ENCODE results near the gene STRN. TPM values are rescaled to one million over a fixed set of nuclear protein-coding genes. Genes with fewer than 3 reads are reported as not detected.
A peak's percentile ranks its signal among the peaks of the same experiment; 100 is the strongest.

Gene STRN
- total and polyA plus RNA-seq, 9 of the 15 experiments (the other 6 are each of a cell fraction or from before 2014, with no cell fraction given) = 1.3 to 31.2 (median 20.0) TPM

GRCh38 chr2:36902385-36903120 is 63.8 kb downstream of the STRN start:
- H3K4me1 ChIP-seq (replicated peaks in 1 of 2; ENCODE audit: control insufficient read depth in 2 of 2, insufficient read depth in 2 of 2, low read length in 2 of 2) = no peaks in the 10 kb centered on the region
- no peaks in the 10 kb centered on the region for H4K20me1 ChIP-seq (replicated peaks; ENCODE audit: control insufficient read depth, insufficient read depth, low read length)
- ATAC-seq = no peak
- DNase-seq (ENCODE audit: extremely low read depth in 1 of 4, low spot score in 3 of 4) = no peak
- no peak for FAIRE-seq
- H3K9me3 ChIP-seq (replicated peaks; ENCODE audit: control insufficient read depth, insufficient read depth, low read depth, low read length) = no peaks in the 10 kb centered on the region
- ChIA-PET POLR2A (interaction anchor here (1.0 to 1.5 kb wide), 2 partner anchors 10 to 23 kb away, joined by 3 to 5 read pairs; no protein-coding TSS in a partner anchor), CTCF (ENCODE audit: low intra/inter-chr PET ratio) (no interaction called here)
- H3K9me1 ChIP-seq (ENCODE audit: control insufficient read depth, insufficient read depth, low read length) = no peaks in the 10 kb centered on the region
- no peaks in the 10 kb centered on the region for H3K27me3 ChIP-seq (ENCODE audit: control insufficient read depth in 2 of 2, insufficient read depth in 2 of 2, low read length in 2 of 2)
- intact Hi-C loops (cut with micrococcal nuclease) = no loop called here
- H3K36me3 ChIP-seq (ENCODE audit: control insufficient read depth, insufficient read depth, low read length) = peaks cover 8% of the 10 kb centered on the region; the same call in 2 of the 3 replicates
- no peaks in the 10 kb centered on the region for H3K79me2 ChIP-seq (ENCODE audit: control insufficient read depth, insufficient read depth, low read length)
- no TSS peak for BruUV-seq (replicated peaks)
- in situ Hi-C loops (cut with MboI) = no loop called here
- no peak overlapping the region for H3K4me3 ChIP-seq
- no peak overlapping the region for H3K27ac ChIP-seq (ENCODE audit: extremely low read depth, low read depth, low read length)
- no peak overlapping the region for H3K4me2 ChIP-seq (ENCODE audit: insufficient read depth, low read length)
- no peak overlapping the region for H3K9ac ChIP-seq (ENCODE audit: insufficient read depth in 1 of 2, low read depth in 2 of 2, low read length in 2 of 2)
- no peak overlapping the region for H2AFZ ChIP-seq (ENCODE audit: low read depth, low read length)
- WGBS (ENCODE audit: insufficient coverage, low coverage, missing lambda C conversion rate) = 88% methylated on average over 5 of the region's 5 CpGs
- no peak for TF ChIP-seq ZNF436 (CRISPR knock-in tag; IDR thresholded peaks at IDR 0.05)
- TF ChIP-seq COPS2 (conservative IDR thresholded peaks at IDR 0.05) = no peak
- TF ChIP-seq CEBPB (tag; IDR thresholded peaks at IDR 0.05) = peak; percentile 72
- no peak for TF ChIP-seq IRF2 (CRISPR knock-in tag; IDR thresholded peaks at IDR 0.05)
- TF ChIP-seq ZNF655 (CRISPR knock-in tag; IDR thresholded peaks at IDR 0.05) = no peak
- TF ChIP-seq ZBTB34 (CRISPR knock-in tag; IDR thresholded peaks at IDR 0.05) = no peak
- TF ChIP-seq STAG1 (CRISPR knock-in tag; IDR thresholded peaks at IDR 0.05; ENCODE audit: borderline replicate concordance) = no peak
- TF ChIP-seq HMG20A (CRISPR knock-in tag; conservative IDR thresholded peaks at IDR 0.05) = no peak
- TF ChIP-seq POLR2H (tag; IDR thresholded peaks at IDR 0.05; ENCODE audit: low read depth) = no peak
- no peak for TF ChIP-seq ZNF696 (CRISPR knock-in tag; conservative IDR thresholded peaks at IDR 0.05)
- no peak for TF ChIP-seq BHLHE40 (IDR thresholded peaks at IDR 0.05; ENCODE audit: low read length)
- TF ChIP-seq ZNF75A (CRISPR knock-in tag; IDR thresholded peaks at IDR 0.05) = no peak

Measured in K562 (cell line).